HG02571 (cell line): ENCODE measurements around the gene CRISPLD2.
"Not testable (repeated sequence)": the region's sequence is repeated elsewhere in the genome, so short reads cannot be mapped to it uniquely, and the experiment has no call there.

Source experiments
- ATAC-seq: cut with Tn5 transposase; IDR thresholded peaks from one replicate; pipeline ENCODE4 v1.9.1; 2021; ENCODE audit warnings: mild to moderate bottlenecking, moderate library complexity; ENCODE audit not compliant: unreplicated experiment

Gene CRISPLD2

DNA sequence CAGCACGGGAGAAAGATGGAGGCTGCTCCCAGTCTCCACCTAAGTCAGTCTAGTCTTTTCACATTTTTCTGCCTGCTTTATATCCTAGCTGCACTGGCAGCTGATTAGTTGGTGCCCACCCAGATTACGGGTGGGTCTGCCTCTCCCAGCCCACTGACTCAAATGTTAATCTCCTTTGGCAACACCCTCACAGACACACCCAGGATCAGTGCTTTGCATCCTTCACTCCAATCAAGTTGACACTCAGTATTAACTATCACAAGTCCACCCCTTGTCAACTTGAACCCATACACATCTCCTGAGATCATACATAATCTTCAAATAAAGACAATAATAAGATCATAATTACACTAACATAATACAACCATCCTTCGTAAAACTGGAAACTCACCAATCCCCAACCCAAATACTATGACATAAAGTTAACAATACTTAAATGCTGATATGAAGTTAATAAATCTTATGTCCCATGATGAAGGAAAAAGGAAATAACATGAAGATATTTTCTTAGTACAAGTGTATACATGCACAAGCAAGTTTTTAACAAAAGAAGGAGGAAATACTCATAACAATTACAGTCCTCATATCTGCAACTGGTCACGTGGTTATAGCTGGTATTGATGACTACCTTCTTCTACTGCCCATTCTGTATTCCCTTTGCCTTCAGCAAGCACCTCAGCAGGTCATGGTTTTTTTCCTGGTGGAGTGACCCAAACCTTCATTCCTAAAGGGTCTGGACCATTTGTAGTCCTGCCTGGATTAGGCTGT is 35.8 kb downstream of the CRISPLD2 start:
- not testable (repeated sequence) for ATAC-seq

DNA sequence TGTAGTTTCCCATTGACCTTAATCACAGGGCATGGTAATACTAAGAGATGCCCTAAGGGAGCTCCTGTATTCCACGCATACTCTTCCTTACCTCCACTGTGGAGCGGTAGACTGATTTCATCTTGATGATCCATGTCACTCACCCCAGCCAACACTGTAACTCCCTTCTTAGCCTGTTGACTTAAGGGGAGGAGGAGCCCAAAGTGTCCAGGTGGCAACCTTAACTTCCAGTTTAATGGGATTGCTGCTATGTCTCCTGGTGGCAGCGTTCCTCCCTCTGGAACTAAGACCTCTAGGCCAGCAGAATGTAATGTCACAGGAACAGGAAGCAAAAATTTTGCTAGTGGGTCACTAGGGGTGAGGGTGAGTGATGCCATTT is 36.4 kb downstream of the CRISPLD2 start:
- ATAC-seq = not testable (repeated sequence)

DNA sequence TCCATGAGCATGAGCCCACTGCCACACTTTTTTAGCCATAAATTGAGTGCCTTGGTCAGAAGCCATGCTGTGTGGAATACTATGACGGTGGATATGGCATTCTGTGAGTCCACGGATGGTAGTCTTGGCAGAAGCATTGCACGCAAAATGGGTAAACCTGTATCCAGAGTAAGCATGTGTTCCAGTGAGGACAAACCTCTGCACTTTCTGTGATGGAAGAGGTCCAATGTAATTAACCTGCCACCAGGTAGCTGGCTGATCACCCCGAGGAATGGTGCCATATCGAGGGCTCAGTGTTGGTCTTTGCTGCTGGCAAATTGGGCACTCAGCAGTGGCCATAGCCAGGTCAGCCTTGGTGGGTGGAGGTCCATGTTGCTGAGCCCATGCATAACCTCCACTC is 37.0 kb downstream of the CRISPLD2 start:
- not testable (repeated sequence) for ATAC-seq

DNA sequence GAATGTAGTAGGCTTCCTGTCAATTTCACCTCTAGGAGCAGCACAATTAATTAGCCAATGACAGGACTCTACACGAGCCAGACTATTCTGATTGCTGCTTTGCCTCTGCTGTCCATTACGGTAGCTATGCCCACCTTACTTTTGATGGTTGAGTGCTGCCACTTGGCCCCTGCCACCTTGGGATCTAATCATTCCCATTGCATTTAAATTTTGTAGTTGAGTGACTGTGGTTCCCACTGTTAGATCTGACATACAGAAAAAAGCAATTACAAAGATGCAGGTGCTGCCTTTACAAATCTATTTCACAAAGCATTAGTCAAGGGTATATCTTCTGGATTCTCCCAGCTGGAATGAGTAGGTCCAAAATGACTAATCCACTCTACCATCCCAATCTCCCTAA is 39.9 kb downstream of the CRISPLD2 start:
- ATAC-seq = no peak

DNA sequence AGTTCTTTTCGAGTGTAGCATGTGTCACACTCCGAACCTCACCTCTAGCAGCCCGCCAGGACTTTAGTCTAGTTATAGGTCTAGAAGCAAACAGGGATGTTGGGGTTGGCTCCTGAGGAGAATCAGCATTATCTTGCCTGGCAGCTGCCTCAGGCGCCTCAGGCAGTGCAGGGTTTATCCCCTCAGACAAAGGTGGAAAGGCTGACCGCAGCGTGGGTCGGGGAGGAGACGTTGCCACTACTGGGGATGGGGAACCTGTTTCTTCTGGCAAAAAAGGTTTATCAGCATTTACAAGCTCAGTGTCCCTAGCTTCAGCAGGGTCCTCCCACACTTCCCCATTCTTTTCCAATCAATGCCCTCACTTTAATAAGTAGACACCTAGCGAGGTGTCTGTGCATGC is 40.6 kb downstream of the CRISPLD2 start:
- ATAC-seq = no peak

DNA sequence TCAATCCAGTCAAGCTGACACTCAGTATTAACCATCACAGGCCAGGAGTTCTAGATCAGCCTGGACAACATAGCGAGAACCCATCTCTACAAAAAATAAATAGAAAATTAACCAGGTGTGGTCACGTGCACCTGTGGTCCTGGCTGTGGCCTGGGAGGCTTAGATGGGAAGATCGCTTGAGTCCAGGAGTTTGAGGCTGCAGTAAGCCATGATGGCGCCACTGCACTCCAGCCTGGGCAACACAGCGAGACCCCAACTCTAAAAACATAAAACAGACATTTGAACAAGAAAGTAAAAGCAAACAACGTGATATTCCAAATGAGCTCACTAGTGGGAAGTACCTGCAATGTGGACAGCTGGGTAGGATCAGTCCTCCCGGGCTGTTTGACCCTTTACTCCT is 41.9 kb downstream of the CRISPLD2 start:
- no peak for ATAC-seq

DNA sequence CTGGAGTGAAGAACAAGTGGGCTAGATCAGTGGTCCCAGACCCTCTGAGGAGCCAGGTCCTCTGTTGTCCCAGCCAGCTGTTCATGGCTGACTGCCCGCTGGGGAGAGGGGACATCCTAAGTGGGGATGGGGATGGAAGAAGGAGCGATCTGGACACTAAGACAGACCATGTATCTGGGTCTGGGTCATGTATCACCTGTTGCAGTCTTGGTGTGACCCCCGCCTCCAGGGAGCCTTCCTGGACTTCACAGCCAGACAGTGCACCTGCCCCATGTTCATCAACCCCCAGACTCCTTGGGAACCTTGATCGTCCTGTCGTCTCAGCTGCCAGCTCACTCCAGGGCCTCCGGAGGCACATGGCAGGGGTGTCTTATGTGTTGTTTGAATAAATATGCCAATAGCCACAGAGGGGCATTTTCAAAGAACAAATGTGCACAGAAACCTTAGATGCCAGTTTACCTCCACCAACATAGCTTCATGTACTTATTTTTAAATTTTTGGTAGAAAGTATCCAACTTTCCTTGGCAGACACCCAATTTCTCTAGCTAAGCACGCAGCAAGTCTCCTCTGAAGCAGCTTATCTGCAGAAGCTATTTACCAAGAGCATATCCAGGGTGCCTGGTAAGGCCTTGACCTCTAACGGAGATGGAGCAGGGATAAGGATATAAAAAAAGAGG is 43.2 kb downstream of the CRISPLD2 start:
- ATAC-seq = no peak

DNA sequence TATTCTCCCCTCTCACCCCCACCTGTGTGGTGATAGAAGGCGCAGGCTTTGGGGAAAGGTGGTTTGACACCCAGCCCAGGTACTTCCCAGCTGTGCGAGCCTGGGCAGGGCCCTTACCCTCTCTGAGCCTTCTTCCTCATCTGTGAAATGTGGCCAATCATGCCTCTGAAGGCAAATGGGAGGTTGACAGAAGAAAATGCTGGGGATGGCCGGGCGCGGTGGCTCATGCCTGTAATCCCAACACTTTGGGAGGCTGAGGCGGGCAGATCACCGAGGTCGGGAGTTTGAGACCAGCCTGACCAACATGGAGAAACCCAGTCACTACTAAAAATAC is 43.7 kb downstream of the CRISPLD2 start:
- ATAC-seq = no peak

DNA sequence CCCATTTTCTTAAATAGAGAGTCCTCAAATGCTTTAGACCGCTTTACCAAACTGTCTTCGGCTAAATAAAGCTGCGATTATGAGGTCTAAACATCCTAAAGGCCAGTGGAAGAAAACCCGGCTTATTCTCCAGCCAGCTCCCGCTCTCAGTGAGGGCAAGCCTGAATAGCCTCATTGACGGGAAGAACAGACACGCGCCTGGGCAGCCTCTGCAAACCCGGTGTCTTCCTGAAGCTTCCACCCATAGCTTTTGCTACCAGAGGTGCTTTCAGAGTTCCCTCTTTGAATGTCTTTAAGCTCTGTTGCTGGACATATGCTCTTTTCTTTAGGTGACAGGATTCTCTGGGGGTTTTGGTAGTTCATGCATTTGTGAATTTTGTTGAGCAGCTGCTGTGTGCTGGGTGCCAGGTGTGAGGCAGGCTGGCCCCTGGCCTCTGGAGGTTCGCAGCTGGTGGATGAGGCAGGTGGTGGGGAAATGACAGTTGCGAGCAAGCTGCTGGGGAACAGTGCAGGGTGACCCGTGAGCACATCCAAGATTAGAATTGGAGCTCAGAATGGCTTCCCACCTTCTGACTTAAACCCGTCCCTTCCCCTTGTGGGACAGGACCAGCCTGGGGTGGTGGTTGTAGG is 44.7 kb downstream of the CRISPLD2 start:
- no peak for ATAC-seq

DNA sequence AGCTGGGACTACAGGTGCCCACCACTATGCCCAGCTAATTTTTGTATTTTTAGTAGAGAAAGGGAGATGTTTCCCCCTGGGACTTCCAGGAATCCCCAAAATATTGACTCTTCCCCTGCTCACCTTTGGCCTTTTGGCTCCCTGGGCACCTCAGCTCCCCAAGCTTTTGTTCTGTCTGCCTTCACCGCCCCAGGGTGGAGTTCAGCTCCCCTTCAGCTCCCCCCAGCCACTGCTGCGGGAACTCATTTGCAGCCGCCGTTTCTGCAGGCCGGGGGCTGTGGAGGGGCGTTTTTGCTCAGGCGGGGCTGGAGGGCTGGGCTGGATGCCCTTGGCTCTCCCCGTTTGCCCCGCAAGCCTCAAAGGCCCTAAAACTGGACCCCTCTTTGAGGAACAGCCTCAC is 47.9 kb downstream of the CRISPLD2 start:
- no peak for ATAC-seq

DNA sequence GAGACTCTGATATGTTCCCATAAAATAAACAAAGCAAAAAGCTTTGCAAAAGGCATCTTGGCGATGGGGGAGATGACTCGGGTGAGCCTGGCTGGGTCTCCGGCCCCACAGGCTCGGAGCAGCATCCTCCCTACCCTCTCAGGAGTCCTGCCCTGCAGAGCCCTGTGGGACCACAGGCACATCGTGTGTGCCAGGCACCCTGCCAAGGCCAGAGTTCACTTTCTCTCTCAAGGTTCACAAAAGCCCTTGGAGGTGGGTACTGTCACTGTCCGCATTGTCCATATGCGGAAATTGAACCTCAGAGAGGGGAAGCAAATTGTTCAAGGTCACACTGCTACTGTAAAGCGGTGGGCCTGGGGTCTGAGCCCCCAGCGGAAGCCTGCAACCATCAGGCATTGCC is 48.5 kb downstream of the CRISPLD2 start:
- ATAC-seq = no peak

DNA sequence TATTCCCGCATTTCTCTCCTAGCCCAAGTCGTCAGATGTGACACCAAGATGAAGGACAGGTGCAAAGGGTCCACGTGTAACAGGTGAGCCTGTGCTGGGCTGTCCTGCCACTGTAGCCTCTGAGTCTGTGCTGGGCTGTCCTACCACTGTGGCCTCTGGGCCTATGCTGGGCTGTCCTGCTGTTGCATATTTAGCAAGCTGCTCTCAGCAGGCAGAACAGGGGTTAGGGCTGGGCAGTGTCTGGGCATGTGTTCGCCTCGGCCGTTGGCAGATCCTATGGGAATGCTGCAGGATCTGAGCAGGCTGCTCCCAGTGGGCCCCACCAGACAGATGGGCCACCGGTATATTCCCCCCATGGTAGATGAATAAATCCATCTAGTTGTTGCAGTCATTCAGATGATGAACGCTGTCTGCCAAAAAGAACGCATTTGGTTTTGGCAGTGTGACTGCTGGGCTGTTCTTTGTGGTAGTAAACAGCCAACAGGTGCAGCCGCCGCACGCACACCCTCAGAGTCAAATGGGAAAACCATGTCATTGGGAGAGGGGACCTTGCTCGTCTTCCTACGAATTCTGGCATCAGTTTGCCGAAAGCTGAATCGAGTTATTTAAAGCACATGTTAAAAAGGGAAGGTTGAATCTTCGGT is 49.2 kb downstream of the CRISPLD2 start:
- no peak for ATAC-seq

DNA sequence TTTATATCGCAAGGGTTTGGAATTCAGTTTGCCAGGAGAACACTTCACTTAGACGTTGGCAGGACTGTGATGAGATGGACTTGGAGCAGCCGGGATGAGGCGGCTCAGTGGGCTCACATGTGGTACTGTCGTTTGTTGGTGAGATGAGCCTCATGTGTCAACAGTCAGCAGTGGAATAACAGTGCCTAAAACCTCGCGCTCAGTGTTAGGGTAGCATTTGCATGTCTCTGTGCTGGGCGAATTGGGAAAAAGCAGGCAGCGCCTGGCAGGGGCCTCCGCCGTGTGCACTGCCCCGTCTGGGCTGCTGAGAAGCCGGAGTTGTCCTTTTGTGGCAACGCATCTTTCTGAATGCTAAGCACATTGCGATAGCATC is 49.7 kb downstream of the CRISPLD2 start:
- no peak for ATAC-seq

DNA sequence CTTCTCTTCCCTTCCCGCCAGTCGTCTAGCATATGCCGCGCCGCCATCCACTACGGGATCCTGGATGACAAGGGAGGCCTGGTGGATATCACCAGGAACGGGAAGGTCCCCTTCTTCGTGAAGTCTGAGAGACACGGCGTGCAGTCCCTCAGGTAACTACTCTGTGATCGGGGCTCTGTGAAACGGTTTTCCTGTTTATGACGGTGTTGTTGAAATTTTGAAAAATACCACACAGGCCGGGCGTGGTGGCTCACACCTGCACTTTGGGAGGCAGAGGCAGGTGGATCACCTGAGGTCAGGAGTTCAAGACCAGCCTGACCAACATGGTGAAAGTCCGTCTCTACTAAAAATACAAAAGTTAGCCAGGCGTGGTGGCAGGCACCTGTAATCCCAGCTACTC is 53.2 kb downstream of the CRISPLD2 start:
- not testable (repeated sequence) for ATAC-seq

DNA sequence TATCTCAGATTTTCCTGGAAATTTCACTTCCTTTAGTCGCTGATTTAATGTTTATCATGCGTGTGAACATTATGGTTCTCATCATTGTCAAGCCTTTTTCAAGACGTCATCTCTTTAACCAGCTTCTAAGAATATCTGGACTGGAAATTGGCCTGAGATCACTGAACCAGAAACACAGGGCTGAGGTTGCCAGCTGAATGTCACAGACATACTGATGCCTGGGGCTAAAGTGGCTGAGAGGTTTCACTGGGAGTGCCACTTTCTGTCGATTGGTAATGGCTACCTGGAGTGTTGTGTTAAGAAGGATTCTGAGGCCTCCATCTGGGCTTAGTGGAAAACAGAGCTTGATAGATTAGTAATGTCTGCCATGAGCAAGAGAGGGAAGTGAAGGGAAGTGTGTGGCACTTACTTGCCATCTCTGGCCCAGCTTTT is 54.2 kb downstream of the CRISPLD2 start:
- no peak for ATAC-seq

DNA sequence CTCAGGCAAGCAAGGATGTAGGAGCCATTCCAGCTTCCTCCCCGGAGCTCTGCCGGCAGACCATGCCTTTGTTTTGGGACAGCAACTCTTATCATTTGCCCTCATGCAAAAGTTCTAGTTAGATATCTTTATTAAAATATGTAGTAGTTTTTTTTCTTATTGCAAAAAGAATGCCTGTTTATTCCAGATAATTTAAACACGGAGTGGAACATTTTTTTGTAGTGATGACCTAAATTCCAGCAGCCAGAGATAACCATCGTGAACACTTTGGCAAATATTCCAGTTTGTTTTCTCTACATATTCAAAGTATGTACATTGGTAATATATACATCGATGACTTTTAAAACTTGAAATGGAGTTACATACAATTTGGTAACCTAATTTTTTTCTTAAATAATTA is 54.8 kb downstream of the CRISPLD2 start:
- no peak for ATAC-seq

DNA sequence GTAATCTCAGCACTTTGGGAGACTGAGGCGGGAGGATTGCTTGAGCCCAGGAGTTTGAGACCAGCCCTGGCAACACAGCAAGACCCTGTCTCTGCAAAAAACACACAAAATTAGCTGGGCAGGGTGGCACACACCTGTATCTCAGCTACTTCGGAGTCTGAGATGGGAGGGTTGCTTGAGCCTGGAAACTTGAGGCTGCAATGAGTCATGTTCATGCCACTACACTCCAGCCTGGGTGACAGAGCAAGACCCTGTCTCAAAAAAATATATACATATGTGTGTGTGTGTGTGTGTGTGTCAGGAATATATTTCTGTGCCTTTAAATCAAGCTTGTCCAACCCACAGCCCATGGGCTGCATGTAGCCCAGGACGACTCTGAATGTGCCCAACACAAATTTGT is 55.2 kb downstream of the CRISPLD2 start:
- no peak for ATAC-seq

DNA sequence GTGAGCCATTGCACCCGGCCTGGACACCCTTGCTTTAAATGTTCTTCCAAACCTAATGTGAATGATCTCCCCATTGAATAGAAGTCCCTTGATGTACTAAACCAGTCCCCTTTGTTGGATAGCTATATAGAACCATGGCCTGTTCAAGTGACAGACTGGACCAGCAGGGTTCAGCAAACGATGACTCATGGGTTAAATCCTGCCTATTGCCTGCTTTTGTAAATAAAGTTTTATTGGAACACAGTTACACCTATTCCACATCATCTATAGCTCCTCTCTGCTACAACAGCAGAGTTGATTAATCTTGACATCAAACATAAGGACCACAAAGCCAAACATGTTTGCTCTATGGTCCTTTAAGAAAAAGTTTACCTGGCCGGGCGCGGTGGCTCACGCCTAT is 56.1 kb downstream of the CRISPLD2 start:
- ATAC-seq = no peak

DNA sequence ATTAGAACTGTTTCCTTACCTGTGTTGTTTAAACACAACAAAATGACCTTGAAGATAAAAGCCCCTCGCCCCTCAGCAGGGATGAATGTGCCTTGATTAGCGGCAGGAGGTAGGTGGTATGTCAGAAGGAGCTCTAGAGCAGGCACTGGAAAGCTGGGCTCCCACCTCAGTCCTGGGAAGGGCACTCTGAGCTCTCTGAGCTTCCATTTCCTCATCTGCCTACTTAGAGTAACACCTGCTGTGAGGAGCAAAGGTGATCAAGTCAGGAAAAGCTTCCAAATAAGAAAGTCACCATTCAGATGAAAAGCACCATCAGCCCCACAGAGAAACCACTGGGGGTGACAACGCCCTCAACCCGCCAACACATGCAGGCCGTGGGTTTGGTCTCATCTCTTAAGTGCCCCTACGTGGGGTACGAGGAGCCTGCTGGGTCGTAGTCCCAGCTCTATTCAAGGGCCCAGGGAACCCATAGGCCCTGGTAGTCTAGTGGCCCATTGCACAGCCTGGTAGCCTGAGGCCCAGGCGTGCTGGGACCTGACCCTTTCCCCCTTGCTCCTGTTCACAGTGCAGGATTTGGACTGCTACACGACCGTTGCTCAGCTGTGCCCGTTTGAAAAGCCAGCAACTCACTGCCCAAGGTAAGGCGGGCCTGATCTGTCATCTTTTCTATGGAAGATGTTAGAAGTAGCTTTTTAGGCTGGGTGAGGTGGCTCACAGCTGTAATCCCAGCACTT is 57.3 kb downstream of the CRISPLD2 start:
- no peak for ATAC-seq

DNA sequence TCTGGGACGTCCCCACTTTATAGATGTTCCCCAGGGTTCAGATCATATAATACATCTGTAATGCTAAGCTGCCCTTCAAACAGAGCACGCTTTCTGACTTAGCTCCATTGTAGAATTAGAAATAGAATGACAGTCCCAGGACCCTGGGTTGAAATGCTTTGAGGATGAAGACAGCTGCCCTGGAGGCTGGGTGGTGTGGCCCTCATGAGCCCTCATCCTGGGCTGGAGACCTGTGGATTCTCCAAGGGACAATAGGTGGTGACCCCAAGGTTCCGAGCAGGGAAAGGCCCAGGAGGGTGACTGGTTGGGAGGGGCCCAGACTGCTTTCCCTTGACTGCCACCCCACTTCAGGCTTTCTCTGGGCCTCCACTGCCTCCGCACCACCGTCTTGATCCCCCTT is 59.0 kb downstream of the CRISPLD2 start:
- ATAC-seq = no peak
